B cell (primary cell): Measurements from ENCODE around the gene BNIP1.

Experiments used
- EZH2 ChIP-seq: IDR thresholded peaks from 2 replicates; pipeline ENCODE4 v1.6.1; 2012; ENCODE audit warnings: borderline replicate concordance, low read depth, mild to moderate bottlenecking, moderate library complexity, low read length; ENCODE audit not compliant: insufficient read depth, poor library complexity, severe bottlenecking
- TF ChIP-seq, protein P1 (sequence below): fragments of 200-600 bp; IDR thresholded peaks from one replicate; pipeline ENCODE4 v1.8.0; 2022; ENCODE audit warnings: antibody characterized with exemption, mild to moderate bottlenecking

DNA sequence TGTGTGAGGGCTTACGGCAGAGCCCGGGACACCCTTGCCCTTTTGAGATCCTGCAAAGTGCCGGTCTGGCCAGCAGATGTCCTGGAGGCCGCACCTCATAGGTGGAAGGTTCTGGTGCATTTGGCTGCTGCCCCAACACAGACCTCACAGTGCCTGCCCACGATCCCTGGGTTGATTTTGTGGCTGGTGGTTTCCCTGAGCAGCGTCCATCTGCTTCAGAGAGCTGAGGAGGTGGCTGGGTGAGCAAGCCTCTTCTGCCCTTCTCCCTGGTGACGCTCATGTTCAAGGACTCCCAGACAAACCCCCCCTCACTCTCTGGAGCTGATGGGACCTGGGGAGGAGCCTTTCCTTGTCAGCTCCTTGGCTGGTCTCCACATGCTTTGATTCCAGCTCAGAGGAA, 18.9 kb downstream of the BNIP1 start:
- TF ChIP-seq, protein P1, sequence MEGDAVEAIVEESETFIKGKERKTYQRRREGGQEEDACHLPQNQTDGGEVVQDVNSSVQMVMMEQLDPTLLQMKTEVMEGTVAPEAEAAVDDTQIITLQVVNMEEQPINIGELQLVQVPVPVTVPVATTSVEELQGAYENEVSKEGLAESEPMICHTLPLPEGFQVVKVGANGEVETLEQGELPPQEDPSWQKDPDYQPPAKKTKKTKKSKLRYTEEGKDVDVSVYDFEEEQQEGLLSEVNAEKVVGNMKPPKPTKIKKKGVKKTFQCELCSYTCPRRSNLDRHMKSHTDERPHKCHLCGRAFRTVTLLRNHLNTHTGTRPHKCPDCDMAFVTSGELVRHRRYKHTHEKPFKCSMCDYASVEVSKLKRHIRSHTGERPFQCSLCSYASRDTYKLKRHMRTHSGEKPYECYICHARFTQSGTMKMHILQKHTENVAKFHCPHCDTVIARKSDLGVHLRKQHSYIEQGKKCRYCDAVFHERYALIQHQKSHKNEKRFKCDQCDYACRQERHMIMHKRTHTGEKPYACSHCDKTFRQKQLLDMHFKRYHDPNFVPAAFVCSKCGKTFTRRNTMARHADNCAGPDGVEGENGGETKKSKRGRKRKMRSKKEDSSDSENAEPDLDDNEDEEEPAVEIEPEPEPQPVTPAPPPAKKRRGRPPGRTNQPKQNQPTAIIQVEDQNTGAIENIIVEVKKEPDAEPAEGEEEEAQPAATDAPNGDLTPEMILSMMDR = no peak
- no peak for TF ChIP-seq EZH2
